DMS 273 (cell line): ENCODE results near the gene RAPGEF2.
A peak's percentile ranks its signal among the peaks of the same experiment; 100 is the strongest.

Source experiments
- DNase-seq: peaks from one replicate; lab custom pipeline; 2025; ENCODE audit not compliant: unreplicated experiment; lab: John Stamatoyannopoulos, UW

RAPGEF2 gene

GRCh38 chr4:159134429-159134828 is 31.6 kb downstream of the RAPGEF2 start:
- no peak for DNase-seq

DNA sequence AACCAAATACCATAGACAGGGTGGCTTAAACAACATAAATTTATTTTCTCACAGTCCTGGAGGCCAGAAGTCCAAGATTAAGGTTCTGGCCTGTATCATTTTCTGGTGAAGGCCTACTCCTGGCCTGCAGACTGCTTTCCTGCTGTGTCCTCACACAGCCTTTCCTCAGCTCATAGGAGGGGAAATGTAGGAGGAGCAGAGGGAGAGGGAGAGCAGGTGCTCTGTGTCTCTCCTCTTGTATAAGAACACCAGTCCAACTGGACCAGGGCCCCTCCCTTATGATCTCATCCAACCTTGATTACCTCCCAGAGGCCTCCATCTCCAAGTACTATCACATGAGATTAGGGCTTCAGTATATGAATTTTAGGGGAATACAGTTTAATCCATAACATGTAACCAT is 34.3 kb downstream of the RAPGEF2 start:
- peak; percentile 52 for DNase-seq

DNA sequence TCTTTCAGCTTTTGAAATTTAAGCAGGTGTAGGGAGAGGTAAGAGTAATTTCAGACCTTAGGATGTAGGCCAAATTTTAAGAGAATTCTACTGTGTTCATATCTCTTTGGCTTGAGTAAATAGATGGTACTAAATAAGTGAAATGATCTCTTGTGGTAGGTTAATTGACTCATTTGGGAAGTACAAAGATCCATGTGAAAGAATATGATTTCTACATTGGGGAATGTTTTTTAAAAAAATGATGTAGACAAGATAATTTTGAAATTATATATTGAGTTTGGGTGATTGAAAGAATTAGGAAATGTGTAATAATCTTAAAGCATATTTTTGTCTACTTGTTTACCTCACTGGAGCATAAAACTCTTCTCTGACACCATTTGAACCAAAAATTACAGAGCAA is 35.6 kb downstream of the RAPGEF2 start:
- DNase-seq: no peak

DNA sequence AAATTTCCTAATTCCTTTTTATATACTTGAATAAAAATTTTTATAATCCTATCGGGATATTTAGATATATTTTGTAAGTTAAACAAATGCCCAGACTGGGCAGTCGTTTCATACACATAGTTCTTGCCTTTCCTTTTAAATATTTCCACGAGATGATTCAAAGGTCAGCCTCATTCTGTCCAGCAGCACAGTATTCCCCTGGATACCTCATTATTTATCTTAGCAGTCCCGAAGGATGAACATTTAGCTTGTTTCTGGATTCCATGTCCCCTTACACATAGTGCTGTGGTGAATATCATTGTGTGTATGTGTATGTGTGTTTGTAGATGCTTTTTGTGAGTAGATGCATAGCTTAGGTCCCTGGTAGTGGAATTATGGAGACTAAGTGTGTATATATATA is 38.3 kb downstream of the RAPGEF2 start:
- no peak for DNase-seq

DNA sequence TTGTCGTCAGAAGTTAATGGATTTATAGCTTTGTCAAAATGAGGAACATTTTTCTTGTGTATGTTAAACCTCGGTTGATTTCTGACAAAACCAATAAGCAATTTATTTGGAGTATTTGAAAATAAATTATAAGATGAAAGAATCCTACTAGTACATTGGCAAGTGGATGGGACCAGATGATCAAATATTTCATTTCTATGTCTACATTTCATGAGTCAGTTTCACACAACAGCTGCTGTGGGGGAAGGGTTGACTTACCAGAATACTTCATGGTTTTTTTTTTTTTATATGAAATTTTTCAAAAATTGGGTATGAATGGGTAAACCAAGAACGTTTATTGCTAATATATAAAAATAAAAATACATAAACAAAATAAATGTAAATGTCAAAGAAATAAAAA is 39.4 kb downstream of the RAPGEF2 start:
- peak; percentile 76 for DNase-seq

GRCh38 chr4:159142681-159143384 is 40.0 kb downstream of the RAPGEF2 start:
- DNase-seq: peak; percentile 30

DNA sequence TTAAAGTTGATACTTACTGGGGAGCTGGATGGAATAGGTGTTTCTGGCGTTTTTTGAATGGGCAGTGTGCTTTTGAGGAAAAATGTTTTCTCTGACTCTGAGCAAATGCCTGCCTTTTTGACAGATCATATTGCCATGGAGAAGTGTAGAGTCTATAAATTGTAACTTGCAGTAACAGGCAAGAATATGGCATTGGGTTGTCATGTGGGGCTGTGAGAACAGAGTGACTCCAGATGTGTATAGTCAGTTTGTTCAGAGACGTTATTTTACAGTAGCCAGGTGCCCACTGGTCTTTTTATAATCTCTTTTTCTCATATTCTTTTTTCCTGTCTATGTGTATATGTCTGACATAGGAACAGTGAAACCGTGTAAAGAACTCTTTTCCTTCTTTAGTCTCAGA is 40.8 kb downstream of the RAPGEF2 start:
- DNase-seq: no peak

GRCh38 chr4:159144112-159144694 is 41.3 kb downstream of the RAPGEF2 start:
- DNase-seq: no peak

DNA sequence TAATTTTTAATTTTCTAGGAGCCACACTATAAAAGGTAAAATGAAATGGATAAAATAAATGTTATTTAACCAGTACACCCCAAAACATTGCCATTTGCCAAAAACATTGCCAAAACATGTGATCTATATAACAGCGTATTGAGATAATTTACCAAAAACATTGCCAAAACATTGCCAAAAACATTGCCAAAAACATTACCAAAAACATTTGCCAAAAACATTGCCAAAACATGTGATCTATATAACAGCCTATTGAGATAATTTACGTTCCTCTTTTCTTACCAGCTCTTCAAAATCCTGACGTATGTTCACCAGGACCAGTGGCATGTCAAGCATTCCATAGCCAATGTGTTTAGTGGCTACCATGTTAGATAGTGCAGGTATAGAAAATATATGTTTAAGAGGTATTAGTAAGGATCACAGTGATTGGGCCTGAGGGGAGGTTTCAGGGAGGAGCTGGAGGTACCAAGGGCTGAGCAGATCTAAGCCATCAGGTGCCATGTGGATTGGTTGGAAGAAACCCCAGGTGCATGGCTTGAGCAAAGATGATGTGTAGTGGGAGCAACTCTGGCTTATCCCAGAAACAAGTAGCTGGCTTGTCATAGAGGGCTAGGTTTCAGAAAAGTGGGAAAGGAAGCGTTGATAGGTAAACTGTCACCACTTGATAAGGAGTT is 42.6 kb downstream of the RAPGEF2 start:
- DNase-seq: no peak

- DNase-seq: no peak
Measured at GRCh38 chr4:159145992-159146330, 43.1 kb downstream of the RAPGEF2 start.

GRCh38 chr4:159146488-159146887 is 43.6 kb downstream of the RAPGEF2 start:
- no peak for DNase-seq

GRCh38 chr4:159148441-159148840 is 45.6 kb downstream of the RAPGEF2 start:
- no peak for DNase-seq

DNA sequence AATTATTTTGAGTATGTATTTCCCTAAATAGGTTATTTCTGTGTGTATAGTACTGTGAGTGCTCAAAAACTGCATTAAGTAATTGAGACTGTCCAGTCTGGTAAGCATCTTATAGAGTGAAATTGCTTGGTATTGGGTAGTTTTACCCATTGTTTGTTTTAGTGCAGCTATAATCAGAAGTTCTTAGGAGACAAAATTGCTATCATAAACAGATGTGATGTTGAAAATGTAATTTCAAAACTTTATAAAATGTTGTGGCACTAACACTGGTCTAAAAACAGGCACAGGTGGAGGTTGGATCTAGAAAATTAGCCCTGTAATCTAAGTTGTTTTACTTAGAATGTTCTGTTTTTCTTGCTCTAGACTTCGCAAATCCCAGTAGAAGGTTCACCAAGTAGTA is 46.8 kb downstream of the RAPGEF2 start:
- DNase-seq: no peak

GRCh38 chr4:159150396-159150795 is 47.5 kb downstream of the RAPGEF2 start:
- DNase-seq: no peak

DNA sequence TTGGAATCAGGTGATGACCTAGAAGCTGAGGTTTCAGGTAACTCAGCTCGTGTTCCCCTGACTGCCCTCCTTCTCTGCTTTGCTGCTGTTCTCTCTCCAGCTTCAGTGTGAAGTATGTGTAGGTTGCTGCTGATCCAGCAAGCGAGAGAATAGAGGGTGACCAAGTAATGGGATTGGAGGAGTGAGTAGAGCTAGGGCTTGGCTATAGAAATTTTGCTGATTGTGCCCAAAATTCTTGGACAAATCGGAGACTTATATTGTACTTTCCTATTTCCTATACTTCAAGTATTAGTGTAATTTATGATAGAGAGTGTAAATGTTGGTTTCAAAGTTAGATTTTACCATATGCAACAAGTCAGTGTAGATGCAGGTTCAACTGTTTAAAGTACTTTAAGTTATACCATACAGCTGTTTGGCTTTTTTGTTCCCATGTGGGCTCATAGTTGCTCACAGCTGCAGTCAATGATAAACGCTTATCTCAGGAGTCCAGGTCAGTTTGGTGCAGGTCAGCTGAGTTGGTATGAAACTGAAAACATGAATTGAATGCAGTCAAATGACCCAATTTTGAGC is 48.0 kb downstream of the RAPGEF2 start:
- DNase-seq: no peak

- no peak for DNase-seq
Measured at GRCh38 chr4:159151689-159152088, 48.8 kb downstream of the RAPGEF2 start.

- no peak for DNase-seq
Measured at GRCh38 chr4:159152181-159152580, 49.3 kb downstream of the RAPGEF2 start.

- no peak for DNase-seq
Measured at GRCh38 chr4:159153669-159154068, 50.8 kb downstream of the RAPGEF2 start.

DNA sequence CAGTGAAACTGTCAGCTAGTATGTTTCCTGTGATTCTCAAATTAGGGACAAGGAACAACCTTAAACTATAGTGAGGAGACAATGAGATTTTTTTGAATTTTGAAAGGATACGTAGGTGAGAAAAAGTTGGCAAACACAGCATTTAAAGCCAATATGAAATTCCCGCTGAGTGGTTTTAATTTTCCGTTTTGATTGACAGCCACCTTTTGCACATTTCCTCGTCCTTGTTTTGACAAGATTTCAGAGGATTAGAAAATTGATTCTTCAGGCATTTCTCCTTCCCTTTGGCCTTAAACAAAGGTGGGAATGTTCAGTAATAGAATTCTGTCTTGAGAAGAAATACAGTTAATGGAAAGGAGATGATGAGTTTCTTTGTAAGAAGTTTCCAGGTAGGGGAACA is 52.2 kb downstream of the RAPGEF2 start:
- DNase-seq: no peak

DNA sequence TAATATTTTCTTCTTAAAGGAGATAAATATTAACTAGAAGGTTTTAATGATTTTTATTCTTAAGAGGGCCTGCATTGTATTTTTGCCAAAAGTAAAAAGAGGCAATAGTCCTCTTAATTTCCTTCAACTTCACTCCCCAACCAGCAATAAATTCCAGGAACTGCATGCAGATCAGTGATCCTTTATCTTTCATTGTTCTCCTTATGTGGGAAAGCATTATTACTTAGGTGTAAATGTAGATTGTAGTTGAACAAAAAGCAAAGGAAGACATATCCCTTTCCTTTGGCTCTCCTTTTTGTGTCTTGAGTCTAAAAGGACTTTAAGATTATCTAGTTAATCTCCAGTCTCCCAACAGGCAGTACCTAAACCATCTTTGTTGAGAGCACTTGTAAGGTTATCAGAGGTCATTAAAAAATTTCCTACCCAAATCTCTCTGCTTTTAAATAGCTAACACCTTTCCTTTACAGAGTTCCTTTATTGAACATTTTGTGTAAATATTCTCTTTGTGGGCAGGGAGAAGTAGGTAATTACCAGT is 55.3 kb downstream of the RAPGEF2 start:
- no peak for DNase-seq

DNA sequence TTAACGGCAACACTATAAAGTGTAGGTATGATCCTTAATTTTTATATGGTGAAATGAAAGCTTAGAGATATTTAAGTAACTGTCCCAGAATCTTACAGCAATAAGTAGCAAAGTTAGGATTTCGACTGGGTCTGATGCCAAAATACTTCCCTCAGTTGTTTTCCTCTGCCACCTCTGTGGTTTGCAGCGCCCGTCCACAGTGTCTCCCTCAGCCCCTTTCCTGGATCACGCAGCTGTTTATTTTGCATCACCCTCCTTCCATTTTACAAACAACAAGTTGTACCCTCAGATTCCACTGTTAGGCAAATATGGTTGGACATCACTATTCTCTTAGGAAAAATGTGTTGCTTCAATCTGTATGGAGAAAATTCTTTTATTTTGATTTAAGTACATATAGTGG is 56.1 kb downstream of the RAPGEF2 start:
- no peak for DNase-seq

GRCh38 chr4:159159611-159160010 is 56.7 kb downstream of the RAPGEF2 start:
- no peak for DNase-seq
